ENCODE measurements around the gene COX10. TPM values are rescaled to one million over a fixed set of nuclear protein-coding genes. Genes with fewer than 3 reads are reported as not detected.

The COX10 gene
- total RNA-seq, 1 donor from 2014 or later: 13.8 TPM

- no peak overlapping the region for H3K27ac ChIP-seq
- no peak for TF ChIP-seq CTCF (IDR thresholded peaks at IDR 0.05)
- peaks cover 7% of the 10 kb centered on the region for H3K36me3 ChIP-seq
- no peak overlapping the region for H3K4me3 ChIP-seq
- ATAC-seq: no peak
- DNase-seq: no peak
- no peaks in the 10 kb centered on the region for H3K9me3 ChIP-seq
- intact Hi-C loops (cut with DNase I): no loop called here
- H3K27me3 ChIP-seq (ENCODE audit: low read depth): no peaks in the 10 kb centered on the region
- H3K4me1 ChIP-seq: no peaks in the 10 kb centered on the region
These were observed 18.7 kb upstream of the COX10 start for GRCh38 chr17:14050616-14051015.

GRCh38 chr17:14051692-14052091 lies 17.6 kb upstream of the COX10 start:
- no peak for DNase-seq
- H3K36me3 ChIP-seq: peaks cover 7% of the 10 kb centered on the region
- no peaks in the 10 kb centered on the region for H3K27me3 ChIP-seq (ENCODE audit: low read depth)
- H3K4me1 ChIP-seq: no peaks in the 10 kb centered on the region
- no peak for ATAC-seq
- no peak overlapping the region for H3K27ac ChIP-seq
- H3K4me3 ChIP-seq: no peak overlapping the region
- H3K9me3 ChIP-seq: no peaks in the 10 kb centered on the region
- TF ChIP-seq CTCF (IDR thresholded peaks at IDR 0.05): no peak
- intact Hi-C loops (cut with DNase I): no loop called here

GRCh38 chr17:14052886-14053615 lies 16.3 kb upstream of the COX10 start:
- H3K36me3 ChIP-seq: peaks cover 7% of the 10 kb centered on the region

GRCh38 chr17:14057591-14057990 lies 11.7 kb upstream of the COX10 start:
- no peak for ATAC-seq
- Histone ChIP-seq H3K4me1 (peaks cover 11% of the 10 kb centered on the region), H3K27ac (no peak overlapping the region), H3K27me3 (ENCODE audit: low read depth) (no peaks in the 10 kb centered on the region), H3K4me3 (no peak overlapping the region), H3K36me3 (no peaks in the 10 kb centered on the region), H3K9me3 (no peaks in the 10 kb centered on the region)
- intact Hi-C loops (cut with DNase I): no loop called here
- no peak for TF ChIP-seq CTCF (IDR thresholded peaks at IDR 0.05)
- no peak for DNase-seq

More at GRCh38 chr17:14052886-14053615, 16.3 kb upstream of the COX10 start:
- ATAC-seq: no peak
- no peak for TF ChIP-seq CTCF (IDR thresholded peaks at IDR 0.05)
- no peak for DNase-seq
- intact Hi-C loops (cut with DNase I): no loop called here
- H3K4me1 ChIP-seq: no peaks in the 10 kb centered on the region
- no peak overlapping the region for H3K4me3 ChIP-seq
- H3K27me3 ChIP-seq (ENCODE audit: low read depth): no peaks in the 10 kb centered on the region
- H3K9me3 ChIP-seq: no peaks in the 10 kb centered on the region
- no peak overlapping the region for H3K27ac ChIP-seq

- DNase-seq (no peak), ATAC-seq (no peak)
- Histone ChIP-seq H3K27me3 (ENCODE audit: low read depth) (no peaks in the 10 kb centered on the region), H3K36me3 (no peaks in the 10 kb centered on the region), H3K4me1 (peaks cover 16% of the 10 kb centered on the region), H3K27ac (no peak overlapping the region), H3K9me3 (no peaks in the 10 kb centered on the region), H3K4me3 (no peak overlapping the region)
- no peak for TF ChIP-seq CTCF (IDR thresholded peaks at IDR 0.05)
- intact Hi-C loops (cut with DNase I): no loop called here
These were observed 11.3 kb upstream of the COX10 start for GRCh38 chr17:14058051-14058450.
